ENCODE data around the gene CHST8. TPM values are rescaled to one million over a fixed set of nuclear protein-coding genes. Genes with fewer than 3 reads are reported as not detected.
"Not testable (repeated sequence)": the region's sequence is repeated elsewhere in the genome, so short reads cannot be mapped to it uniquely, and the experiment has no call there.

Gene CHST8
- total and polyA plus RNA-seq, 2 of the 13 experiments (the other 11 are each of a cell fraction or from before 2014, with no cell fraction given) = not detected

DNA sequence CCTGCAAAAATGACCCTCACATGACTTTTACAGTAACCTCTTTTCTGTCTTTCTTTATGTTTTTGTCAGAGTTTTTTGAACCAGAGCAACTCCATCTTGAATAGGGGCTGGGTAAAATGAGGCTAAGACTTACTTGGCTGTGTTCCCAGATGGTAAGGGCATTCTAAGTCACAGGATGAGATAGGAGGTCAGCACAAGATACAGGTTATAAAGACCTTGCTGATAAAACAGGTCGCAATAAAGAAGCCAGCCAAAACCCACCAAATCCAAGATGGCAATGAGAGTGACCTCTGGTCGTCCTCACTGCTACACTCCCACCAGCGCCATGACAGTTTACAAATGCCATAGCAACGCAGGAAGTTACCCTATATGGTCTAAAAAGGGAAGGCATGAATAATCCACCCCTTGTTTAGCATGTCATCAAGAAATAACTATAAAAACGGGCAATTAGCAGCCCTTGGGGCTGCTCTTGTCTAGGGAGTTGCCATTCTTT is 15.9 kb upstream of the CHST8 start:
- POLR2A ChIA-PET = not testable (repeated sequence)

GRCh38 chr19:33606556-33606955 is 15.2 kb upstream of the CHST8 start:
- no peaks in the 10 kb centered on the region for H3K36me3 ChIP-seq (replicated peaks in 1 of 2; ENCODE audit: control insufficient read depth in 1 of 2, insufficient read depth in 2 of 2, low read length in 2 of 2)
- BruUV-seq (replicated peaks) = no TSS peak
- no peak for FAIRE-seq
- no peaks in the 10 kb centered on the region for H3K79me2 ChIP-seq (ENCODE audit: insufficient read depth, low read length)
- ATAC-seq = no peak
- H3K9me3 ChIP-seq (ENCODE audit: low read length) = peaks cover 14% of the 10 kb centered on the region
- no peak overlapping the region for H2AFZ ChIP-seq (ENCODE audit: low read length)
- ChIA-PET CTCF (ENCODE audit: low intra/inter-chr PET ratio, low total read pairs) (no interaction called here), POLR2A (no interaction called here)
- in situ Hi-C loops (cut with HindIII; ENCODE audit: extremely low pct_ligation_motif_present, low pct_unique_long_range_greater_than_20kb) = no loop called here
- DNase-seq (ENCODE audit: low spot score) = no peak
- no peak overlapping the region for H3K4me3 ChIP-seq (replicated peaks in 1 of 3; ENCODE audit: insufficient read depth in 1 of 3, low read depth in 2 of 3, low read length in 3 of 3)
- no peak overlapping the region for H3K9ac ChIP-seq (ENCODE audit: insufficient read depth, low read depth, low read length)
- no peaks in the 10 kb centered on the region for H3K4me1 ChIP-seq (ENCODE audit: insufficient read depth, low read length)
- no peak overlapping the region for H3K4me2 ChIP-seq (ENCODE audit: low read depth, low read length)
- intact Hi-C loops (cut with micrococcal nuclease; ENCODE audit: unreplicated experiment) = no loop called here
- H4K20me1 ChIP-seq (ENCODE audit: insufficient read depth, low read length) = no peaks in the 10 kb centered on the region
- H3K27me3 ChIP-seq (ENCODE audit: control insufficient read depth in 1 of 2, insufficient read depth in 2 of 2, low read length in 2 of 2) = no peaks in the 10 kb centered on the region
- H3K27ac ChIP-seq (ENCODE audit: extremely low read length, insufficient read depth, low read length) = no peak overlapping the region
- 0% methylated on average over 4 of the region's 4 CpGs for WGBS (ENCODE audit: low lambda C conversion rate)
- TF ChIP-seq ZNF468 (CRISPR knock-in tag; IDR thresholded peaks at IDR 0.05) = no peak
- no peak for TF ChIP-seq SP2 (CRISPR knock-in tag; IDR thresholded peaks at IDR 0.05)
- TF ChIP-seq, protein P1, sequence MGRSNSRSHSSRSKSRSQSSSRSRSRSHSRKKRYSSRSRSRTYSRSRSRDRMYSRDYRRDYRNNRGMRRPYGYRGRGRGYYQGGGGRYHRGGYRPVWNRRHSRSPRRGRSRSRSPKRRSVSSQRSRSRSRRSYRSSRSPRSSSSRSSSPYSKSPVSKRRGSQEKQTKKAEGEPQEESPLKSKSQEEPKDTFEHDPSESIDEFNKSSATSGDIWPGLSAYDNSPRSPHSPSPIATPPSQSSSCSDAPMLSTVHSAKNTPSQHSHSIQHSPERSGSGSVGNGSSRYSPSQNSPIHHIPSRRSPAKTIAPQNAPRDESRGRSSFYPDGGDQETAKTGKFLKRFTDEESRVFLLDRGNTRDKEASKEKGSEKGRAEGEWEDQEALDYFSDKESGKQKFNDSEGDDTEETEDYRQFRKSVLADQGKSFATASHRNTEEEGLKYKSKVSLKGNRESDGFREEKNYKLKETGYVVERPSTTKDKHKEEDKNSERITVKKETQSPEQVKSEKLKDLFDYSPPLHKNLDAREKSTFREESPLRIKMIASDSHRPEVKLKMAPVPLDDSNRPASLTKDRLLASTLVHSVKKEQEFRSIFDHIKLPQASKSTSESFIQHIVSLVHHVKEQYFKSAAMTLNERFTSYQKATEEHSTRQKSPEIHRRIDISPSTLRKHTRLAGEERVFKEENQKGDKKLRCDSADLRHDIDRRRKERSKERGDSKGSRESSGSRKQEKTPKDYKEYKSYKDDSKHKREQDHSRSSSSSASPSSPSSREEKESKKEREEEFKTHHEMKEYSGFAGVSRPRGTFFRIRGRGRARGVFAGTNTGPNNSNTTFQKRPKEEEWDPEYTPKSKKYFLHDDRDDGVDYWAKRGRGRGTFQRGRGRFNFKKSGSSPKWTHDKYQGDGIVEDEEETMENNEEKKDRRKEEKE (IDR thresholded peaks at IDR 0.05) = no peak
- TF ChIP-seq SAP130 (CRISPR knock-in tag; IDR thresholded peaks at IDR 0.05; ENCODE audit: low read depth) = no peak
- TF ChIP-seq, protein P2, sequence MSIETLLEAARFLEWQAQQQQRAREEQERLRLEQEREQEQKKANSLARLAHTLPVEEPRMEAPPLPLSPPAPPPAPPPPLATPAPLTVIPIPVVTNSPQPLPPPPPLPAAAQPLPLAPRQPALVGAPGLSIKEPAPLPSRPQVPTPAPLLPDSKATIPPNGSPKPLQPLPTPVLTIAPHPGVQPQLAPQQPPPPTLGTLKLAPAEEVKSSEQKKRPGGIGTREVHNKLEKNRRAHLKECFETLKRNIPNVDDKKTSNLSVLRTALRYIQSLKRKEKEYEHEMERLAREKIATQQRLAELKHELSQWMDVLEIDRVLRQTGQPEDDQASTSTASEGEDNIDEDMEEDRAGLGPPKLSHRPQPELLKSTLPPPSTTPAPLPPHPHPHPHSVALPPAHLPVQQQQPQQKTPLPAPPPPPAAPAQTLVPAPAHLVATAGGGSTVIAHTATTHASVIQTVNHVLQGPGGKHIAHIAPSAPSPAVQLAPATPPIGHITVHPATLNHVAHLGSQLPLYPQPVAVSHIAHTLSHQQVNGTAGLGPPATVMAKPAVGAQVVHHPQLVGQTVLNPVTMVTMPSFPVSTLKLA (IDR thresholded peaks at IDR 0.05) = no peak
- TF ChIP-seq NR0B2 (CRISPR knock-in tag; IDR thresholded peaks at IDR 0.05) = no peak
- TF ChIP-seq, protein P3, sequence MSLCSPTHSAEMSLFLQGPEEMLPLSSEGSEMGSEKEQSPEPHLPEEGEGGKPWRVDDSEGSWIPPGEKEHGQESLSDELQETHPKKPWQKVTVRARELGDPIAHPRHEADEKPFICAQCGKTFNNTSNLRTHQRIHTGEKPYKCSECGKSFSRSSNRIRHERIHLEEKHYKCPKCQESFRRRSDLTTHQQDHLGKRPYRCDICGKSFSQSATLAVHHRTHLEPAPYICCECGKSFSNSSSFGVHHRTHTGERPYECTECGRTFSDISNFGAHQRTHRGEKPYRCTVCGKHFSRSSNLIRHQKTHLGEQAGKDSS (CRISPR knock-in tag; IDR thresholded peaks at IDR 0.05; ENCODE audit: borderline replicate concordance, low read depth) = no peak
- no peak for TF ChIP-seq PAXIP1 (CRISPR knock-in tag; conservative IDR thresholded peaks at IDR 0.05)

More for the DNA sequence above, 15.9 kb upstream of the CHST8 start:
- H3K9ac ChIP-seq (ENCODE audit: insufficient read depth, low read depth, low read length); H3K27me3 ChIP-seq (ENCODE audit: control insufficient read depth in 1 of 2, insufficient read depth in 2 of 2, low read length in 2 of 2); H3K27ac ChIP-seq (ENCODE audit: extremely low read length, insufficient read depth, low read length); DNase-seq (ENCODE audit: low spot score); H3K36me3 ChIP-seq (replicated peaks in 1 of 2; ENCODE audit: control insufficient read depth in 1 of 2, insufficient read depth in 2 of 2, low read length in 2 of 2); ATAC-seq; H3K4me1 ChIP-seq (ENCODE audit: insufficient read depth, low read length); H4K20me1 ChIP-seq (ENCODE audit: insufficient read depth, low read length); H3K4me3 ChIP-seq (replicated peaks in 1 of 3; ENCODE audit: insufficient read depth in 1 of 3, low read depth in 2 of 3, low read length in 3 of 3); H3K4me2 ChIP-seq (ENCODE audit: low read depth, low read length); intact Hi-C loops (cut with micrococcal nuclease; ENCODE audit: unreplicated experiment); H2AFZ ChIP-seq (ENCODE audit: low read length); BruUV-seq (replicated peaks); CTCF ChIA-PET (ENCODE audit: low intra/inter-chr PET ratio, low total read pairs); FAIRE-seq; in situ Hi-C loops (cut with HindIII; ENCODE audit: extremely low pct_ligation_motif_present, low pct_unique_long_range_greater_than_20kb); H3K79me2 ChIP-seq (ENCODE audit: insufficient read depth, low read length): not testable (repeated sequence)
- TF ChIP-seq SRF (IDR thresholded peaks at IDR 0.05; ENCODE audit: low read depth, low read length) = 0 out of 2 replicates have a peak, but pooled peaks have one; percentile 7
- WGBS (ENCODE audit: low lambda C conversion rate) = 2% methylated on average over 5 of the region's 5 CpGs
- H3K9me3 ChIP-seq (ENCODE audit: low read length) = peaks cover 21% of the 10 kb centered on the region

Data from HepG2 (cell line).